MM.1S (cell line): ENCODE measurements around the gene SMURF2.

Source experiments
- DNase-seq: peaks from one replicate; pipeline ENCODE4 v3.0.0-alpha.2; 2015
- H2AFZ ChIP-seq: fragments of 300-600 bp; sonication (generic); 2 replicates; pipeline ENCODE4 v1.6.0; 2016; ENCODE audit warnings: antibody characterized with exemption, low read length
- H3F3A ChIP-seq: fragments of 300-600 bp; sonication (generic); 2 replicates; pipeline ENCODE4 v1.6.1; 2016; ENCODE audit warnings: mild to moderate bottlenecking, antibody characterized with exemption, low read length, moderate library complexity, mixed read lengths; ENCODE audit not compliant: insufficient read depth
- H3K27ac ChIP-seq: fragments of 300-600 bp; sonication (generic); 2 replicates; pipeline ENCODE4 v1.5.1; 2016; ENCODE audit warnings: mild to moderate bottlenecking, low read length
- H3K27me3 ChIP-seq: fragments of 300-600 bp; sonication (generic); replicated peaks from 2 replicates; pipeline ENCODE4 v1.6.0; 2016; ENCODE audit warnings: low read length; ENCODE audit not compliant: insufficient read depth
- H3K36me3 ChIP-seq: fragments of 300-600 bp; sonication (generic); replicated peaks from 2 replicates; pipeline ENCODE4 v1.6.1; 2016; ENCODE audit warnings: mild to moderate bottlenecking, low read length, mixed read lengths; ENCODE audit not compliant: insufficient read depth
- H3K4me1 ChIP-seq: fragments of 300-600 bp; sonication (generic); 2 replicates; pipeline ENCODE4 v1.6.1; 2016; ENCODE audit warnings: low read length, mixed read lengths
- H3K4me2 ChIP-seq: fragments of 300-600 bp; sonication (generic); 2 replicates; pipeline ENCODE4 v1.6.0; 2016; ENCODE audit warnings: low read depth, low read length
- H3K4me3 ChIP-seq: fragments of 300-600 bp; sonication (generic); 2 replicates; pipeline ENCODE4 v1.5.1; 2016; ENCODE audit warnings: low read length, mixed read lengths
- H3K79me2 ChIP-seq: fragments of 300-600 bp; sonication (generic); 2 replicates; pipeline ENCODE4 v1.6.1; 2016; ENCODE audit warnings: mixed run types, low read length, mixed read lengths
- H3K9ac ChIP-seq: fragments of 300-600 bp; sonication (generic); 2 replicates; pipeline ENCODE4 v1.6.1; 2016; ENCODE audit warnings: low read length, mixed read lengths
- H3K9me2 ChIP-seq: fragments of 300-600 bp; sonication (generic); replicated peaks from 2 replicates; pipeline ENCODE4 v1.6.1; 2016; ENCODE audit warnings: mild to moderate bottlenecking, low read length, mixed read lengths; ENCODE audit not compliant: insufficient read depth
- H3K9me3 ChIP-seq: fragments of 300-600 bp; sonication (generic); replicated peaks from 2 replicates; pipeline ENCODE4 v1.6.1; 2016; ENCODE audit warnings: mild to moderate bottlenecking, low read length, mixed read lengths; ENCODE audit not compliant: insufficient read depth
- H4K20me1 ChIP-seq: fragments of 300-600 bp; sonication (generic); 2 replicates; pipeline ENCODE4 v1.6.1; 2016; ENCODE audit warnings: mild to moderate bottlenecking, low read length, moderate library complexity, mixed read lengths; ENCODE audit not compliant: insufficient read depth
- CTCF ChIP-seq: fragments of 300-600 bp; sonication (generic); IDR thresholded peaks from 2 replicates; pipeline ENCODE4 v1.5.1; 2016; ENCODE audit warnings: antibody characterized with exemption, low read length, mixed read lengths
- EZH2 ChIP-seq: fragments of 300-600 bp; sonication (generic); optimal IDR thresholded peaks from 2 replicates; pipeline ENCODE3; 2017; ENCODE audit warnings: low read depth, mild to moderate bottlenecking, antibody characterized with exemption, low read length, mixed read lengths
- EZH2phosphoT487 ChIP-seq: fragments of 300-600 bp; sonication (generic); IDR thresholded peaks from 2 replicates; pipeline ENCODE4 v1.6.1; 2018; ENCODE audit warnings: antibody characterized with exemption, low read length

The SMURF2 gene

GRCh38 chr17:64538508-64539130 is 123.5 kb downstream of the SMURF2 start:
- no peak for DNase-seq
- no peaks in the 10 kb centered on the region for H3K9me3 ChIP-seq
- H3F3A ChIP-seq = no peaks in the 10 kb centered on the region
- TF ChIP-seq EZH2 (no peak), CTCF (no peak), EZH2phosphoT487 (no peak)
- H3K9me2 ChIP-seq = no peaks in the 10 kb centered on the region
- H3K4me2 ChIP-seq = no peak overlapping the region
- no peaks in the 10 kb centered on the region; the same call in 1 of the 2 replicates for H3K36me3 ChIP-seq
- no peaks in the 10 kb centered on the region for H3K27me3 ChIP-seq
- H3K9ac ChIP-seq = no peak overlapping the region
- H3K4me1 ChIP-seq = no peaks in the 10 kb centered on the region
- H4K20me1 ChIP-seq = no peaks in the 10 kb centered on the region
- no peak overlapping the region for H2AFZ ChIP-seq
- no peak overlapping the region for H3K27ac ChIP-seq
- H3K4me3 ChIP-seq = no peak overlapping the region
- H3K79me2 ChIP-seq = no peaks in the 10 kb centered on the region

- Histone ChIP-seq H3K4me1 (no peaks in the 10 kb centered on the region), H3K4me2 (no peak overlapping the region), H3F3A (no peaks in the 10 kb centered on the region), H3K79me2 (no peaks in the 10 kb centered on the region), H3K4me3 (no peak overlapping the region), H3K27me3 (no peaks in the 10 kb centered on the region), H3K36me3 (no peaks in the 10 kb centered on the region; the same call in 1 of the 2 replicates), H3K27ac (no peak overlapping the region), H3K9ac (no peak overlapping the region), H3K9me3 (no peaks in the 10 kb centered on the region), H4K20me1 (no peaks in the 10 kb centered on the region), H2AFZ (no peak overlapping the region), H3K9me2 (no peaks in the 10 kb centered on the region)
- DNase-seq = no peak
- no peak for TF ChIP-seq EZH2
- TF ChIP-seq CTCF = no peak
- TF ChIP-seq EZH2phosphoT487 = no peak
Measured at GRCh38 chr17:64537488-64537887, 124.6 kb downstream of the SMURF2 start.

DNA sequence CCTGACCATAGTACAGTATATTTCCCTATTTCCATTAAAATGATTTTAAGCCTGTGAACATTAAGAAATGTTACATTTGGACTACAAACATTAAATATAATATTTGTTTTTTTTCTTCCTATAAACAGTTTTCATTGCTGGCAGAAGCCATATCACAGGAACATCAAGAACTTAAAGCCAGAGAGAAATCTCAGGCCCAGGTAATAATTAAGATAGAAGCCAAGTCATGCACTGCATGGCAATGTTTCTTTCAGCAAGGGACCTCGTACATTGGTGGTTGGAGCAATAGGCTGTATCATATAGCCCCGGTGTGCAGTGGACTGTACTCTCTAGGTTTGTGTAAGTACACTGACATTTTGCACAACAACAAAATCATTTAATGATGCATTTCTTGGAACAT is 125.2 kb downstream of the SMURF2 start:
- H3K9me2 ChIP-seq = no peaks in the 10 kb centered on the region
- no peaks in the 10 kb centered on the region for H3K4me1 ChIP-seq
- H3K27ac ChIP-seq = no peak overlapping the region
- no peaks in the 10 kb centered on the region for H3K9me3 ChIP-seq
- no peaks in the 10 kb centered on the region for H4K20me1 ChIP-seq
- no peaks in the 10 kb centered on the region for H3F3A ChIP-seq
- no peak overlapping the region for H3K9ac ChIP-seq
- no peaks in the 10 kb centered on the region; the same call in 1 of the 2 replicates for H3K36me3 ChIP-seq
- TF ChIP-seq EZH2phosphoT487 (no peak), EZH2 (no peak), CTCF (no peak)
- no peak overlapping the region for H2AFZ ChIP-seq
- no peaks in the 10 kb centered on the region for H3K79me2 ChIP-seq
- no peak for DNase-seq
- H3K4me2 ChIP-seq = no peak overlapping the region
- no peak overlapping the region for H3K4me3 ChIP-seq
- H3K27me3 ChIP-seq = no peaks in the 10 kb centered on the region
